GM11168 (cell line): ENCODE results near the gene SFMBT2.

Source experiments
- in situ Hi-C: fragments of 300-500 bp; cut with MboI; formaldehyde crosslinking; loops from one replicate; pipeline ENCODE4 v1.12.0; 2022; ENCODE audit warnings: low sequenced_read_pairs; ENCODE audit not compliant: unreplicated experiment

The SFMBT2 gene

GRCh38 chr10:7410862-7411670 lies at the start of gene SFMBT2:
Gene SFMBT2, minus strand, starts transcription at chr10:7411034. Its CDS starts 29,136 bp downstream, at chr10:7381898.
- in situ Hi-C loops, result no loop called here

GRCh38 chr10:7460006-7460405 lies 49.2 kb upstream of the SFMBT2 start:
- in situ Hi-C loops, result no loop called here

GRCh38 chr10:7458556-7458955 lies 47.7 kb upstream of the SFMBT2 start:
- in situ Hi-C loops, result no loop called here

GRCh38 chr10:7457478-7458316 lies 46.9 kb upstream of the SFMBT2 start:
- in situ Hi-C loops, result no loop called here

GRCh38 chr10:7449063-7449695 lies 38.3 kb upstream of the SFMBT2 start:
- in situ Hi-C loops, result no loop called here

GRCh38 chr10:7445474-7446185 lies 34.8 kb upstream of the SFMBT2 start:
- in situ Hi-C loops, result no loop called here

- in situ Hi-C loops, result no loop called here
Observed at GRCh38 chr10:7444551-7445121, 33.8 kb upstream of the SFMBT2 start.

- in situ Hi-C loops, result no loop called here
Observed at GRCh38 chr10:7443036-7443435, 32.2 kb upstream of the SFMBT2 start.

GRCh38 chr10:7441403-7442147 lies 30.7 kb upstream of the SFMBT2 start:
- in situ Hi-C loops, result no loop called here

- in situ Hi-C loops, result no loop called here
Observed at GRCh38 chr10:7439696-7440095, 28.9 kb upstream of the SFMBT2 start.

- in situ Hi-C loops, result no loop called here
Observed at GRCh38 chr10:7438196-7438986, 27.6 kb upstream of the SFMBT2 start.

GRCh38 chr10:7436490-7437100 lies 25.8 kb upstream of the SFMBT2 start:
- in situ Hi-C loops, result no loop called here

GRCh38 chr10:7435674-7436073 lies 24.8 kb upstream of the SFMBT2 start:
- in situ Hi-C loops, result no loop called here

GRCh38 chr10:7434378-7434777 lies 23.5 kb upstream of the SFMBT2 start:
- in situ Hi-C loops, result no loop called here

- in situ Hi-C loops, result no loop called here
Observed at GRCh38 chr10:7433861-7434260, 23.0 kb upstream of the SFMBT2 start.

GRCh38 chr10:7432884-7433726 lies 22.3 kb upstream of the SFMBT2 start:
- in situ Hi-C loops, result no loop called here

GRCh38 chr10:7428673-7429350 lies 18.0 kb upstream of the SFMBT2 start:
- in situ Hi-C loops, result no loop called here
